ENCODE data around the gene COQ9.

DNA sequence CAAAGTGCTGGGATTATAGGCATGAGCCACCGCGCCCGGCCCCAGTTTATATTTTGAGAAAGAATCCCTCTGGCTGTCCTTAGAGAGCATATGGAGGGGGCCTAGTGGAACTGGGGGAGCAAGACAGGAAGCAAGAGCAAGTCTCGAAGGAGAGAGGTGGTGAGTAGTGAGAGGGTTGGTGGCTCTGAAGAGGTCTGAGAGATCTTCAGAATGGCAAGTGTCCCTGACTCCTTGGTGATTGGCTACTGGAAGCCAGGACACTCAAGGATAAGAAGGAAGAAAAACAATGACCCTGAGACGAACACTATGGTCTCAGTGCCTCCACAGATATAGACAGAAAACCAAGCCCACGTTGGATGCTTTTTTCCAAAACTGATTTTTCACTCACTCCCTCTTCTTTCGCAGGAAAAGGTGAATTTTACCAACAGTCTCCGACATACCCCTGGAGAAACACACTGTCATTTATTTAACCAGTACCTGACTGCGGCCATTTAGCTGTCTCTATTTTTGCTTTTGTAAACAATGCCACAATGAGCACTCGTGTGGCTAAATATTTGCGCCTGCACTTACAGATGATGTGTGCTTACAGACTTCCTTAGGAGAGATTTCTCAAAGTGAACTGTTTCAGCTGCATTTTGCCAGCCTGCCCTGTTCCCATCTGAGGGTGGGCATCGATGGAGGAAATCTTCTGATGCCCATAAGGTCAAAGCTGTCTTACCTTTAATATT, 54.9 kb downstream of the COQ9 start:
- TF ChIP-seq, protein P1, sequence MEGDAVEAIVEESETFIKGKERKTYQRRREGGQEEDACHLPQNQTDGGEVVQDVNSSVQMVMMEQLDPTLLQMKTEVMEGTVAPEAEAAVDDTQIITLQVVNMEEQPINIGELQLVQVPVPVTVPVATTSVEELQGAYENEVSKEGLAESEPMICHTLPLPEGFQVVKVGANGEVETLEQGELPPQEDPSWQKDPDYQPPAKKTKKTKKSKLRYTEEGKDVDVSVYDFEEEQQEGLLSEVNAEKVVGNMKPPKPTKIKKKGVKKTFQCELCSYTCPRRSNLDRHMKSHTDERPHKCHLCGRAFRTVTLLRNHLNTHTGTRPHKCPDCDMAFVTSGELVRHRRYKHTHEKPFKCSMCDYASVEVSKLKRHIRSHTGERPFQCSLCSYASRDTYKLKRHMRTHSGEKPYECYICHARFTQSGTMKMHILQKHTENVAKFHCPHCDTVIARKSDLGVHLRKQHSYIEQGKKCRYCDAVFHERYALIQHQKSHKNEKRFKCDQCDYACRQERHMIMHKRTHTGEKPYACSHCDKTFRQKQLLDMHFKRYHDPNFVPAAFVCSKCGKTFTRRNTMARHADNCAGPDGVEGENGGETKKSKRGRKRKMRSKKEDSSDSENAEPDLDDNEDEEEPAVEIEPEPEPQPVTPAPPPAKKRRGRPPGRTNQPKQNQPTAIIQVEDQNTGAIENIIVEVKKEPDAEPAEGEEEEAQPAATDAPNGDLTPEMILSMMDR (IDR thresholded peaks at IDR 0.05) = no peak
- no peak for TF ChIP-seq EP300 (IDR thresholded peaks at IDR 0.05)

Measured in tibial nerve (tissue), 4 donors.